Measurements from ENCODE around the gene RPP40. TPM values are rescaled to one million over a fixed set of nuclear protein-coding genes. Genes with fewer than 3 reads are reported as not detected.
"Not testable (repeated sequence)": the region's sequence is repeated elsewhere in the genome, so short reads cannot be mapped to it uniquely, and the experiment has no call there.

Gene RPP40
- total RNA-seq, 3 donors from 2014 or later (not counting 1 experiment from before 2014, with no cell fraction given) = 1.3 to 1.7 (median 1.3) TPM

GRCh38 chr6:5006222-5006621 is 2.4 kb upstream of the RPP40 start:
- ATAC-seq (no peak), DNase-seq (no peak)
- Histone ChIP-seq H3K4me3 (ENCODE audit: low read length) (no peak overlapping the region), H3K36me3 (ENCODE audit: control insufficient read depth, insufficient read depth, low read length) (no peaks in the 10 kb centered on the region), H3K27me3 (ENCODE audit: control insufficient read depth, insufficient read depth, low read length) (no peaks in the 10 kb centered on the region), H3K9me3 (ENCODE audit: control insufficient read depth, insufficient read depth, low read length) (no peaks in the 10 kb centered on the region), H3K27ac (ENCODE audit: low read length) (no peak overlapping the region), H3K4me1 (ENCODE audit: control insufficient read depth, insufficient read depth, low read length) (peaks cover 12% of the 10 kb centered on the region)
- intact Hi-C loops (cut with micrococcal nuclease) = no loop called here
- Mint-ChIP-seq H3K36me3 (no peaks in the 10 kb centered on the region), H3K27me3 (ENCODE audit: low read depth in 2 of 2) (peaks cover 0 to 2% of the 10 kb centered on the region in 2 donors), H3K4me1 (peaks cover 14 to 16% of the 10 kb centered on the region in 2 donors), H3K4me3 (peak overlapping the region; percentile 36), H3K27ac (no peak overlapping the region), H3K9me3 (no peaks in the 10 kb centered on the region)
- TF ChIP-seq CTCF (IDR thresholded peaks at IDR 0.05) = no peak
- WGBS (ENCODE audit: insufficient coverage) = 97% methylated on average over 6 of the region's 6 CpGs

DNA sequence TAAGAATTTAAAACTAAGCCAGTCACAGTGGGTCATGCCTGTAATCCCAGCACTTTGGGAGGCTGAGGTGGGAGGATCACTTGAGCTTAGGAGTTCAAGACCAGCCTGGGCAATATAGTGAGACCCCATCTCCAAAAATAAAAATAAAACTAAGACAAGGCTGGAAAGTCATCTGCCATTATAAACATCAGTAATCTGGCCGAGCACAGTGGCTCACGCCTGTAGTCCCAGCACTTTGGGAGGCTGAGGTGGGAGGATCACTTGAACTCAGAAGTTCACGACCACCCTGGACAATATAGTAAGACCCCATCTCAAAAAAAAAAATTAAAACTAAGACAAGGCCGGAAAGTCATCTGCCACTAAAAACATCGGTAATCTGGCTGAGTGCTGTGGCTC is 1.2 kb upstream of the RPP40 start:
- H3K36me3 Mint-ChIP-seq; H3K4me3 ChIP-seq (ENCODE audit: low read length); H3K27me3 Mint-ChIP-seq (ENCODE audit: low read depth in 2 of 2); H3K9me3 ChIP-seq (ENCODE audit: control insufficient read depth, insufficient read depth, low read length); intact Hi-C loops (cut with micrococcal nuclease); H3K4me3 Mint-ChIP-seq; H3K9me3 Mint-ChIP-seq; H3K27ac ChIP-seq (ENCODE audit: low read length); H3K27me3 ChIP-seq (ENCODE audit: control insufficient read depth, insufficient read depth, low read length); DNase-seq; ATAC-seq; H3K36me3 ChIP-seq (ENCODE audit: control insufficient read depth, insufficient read depth, low read length): not testable (repeated sequence)
- H3K4me1 ChIP-seq (ENCODE audit: control insufficient read depth, insufficient read depth, low read length) = peaks cover 12% of the 10 kb centered on the region
- WGBS (ENCODE audit: insufficient coverage) = 100% methylated on average over 5 of the region's 5 CpGs
- Mint-ChIP-seq H3K27ac (peak overlapping the region; percentile 86 to 92), H3K4me1 (peaks cover 14 to 16% of the 10 kb centered on the region in 2 donors)

DNA sequence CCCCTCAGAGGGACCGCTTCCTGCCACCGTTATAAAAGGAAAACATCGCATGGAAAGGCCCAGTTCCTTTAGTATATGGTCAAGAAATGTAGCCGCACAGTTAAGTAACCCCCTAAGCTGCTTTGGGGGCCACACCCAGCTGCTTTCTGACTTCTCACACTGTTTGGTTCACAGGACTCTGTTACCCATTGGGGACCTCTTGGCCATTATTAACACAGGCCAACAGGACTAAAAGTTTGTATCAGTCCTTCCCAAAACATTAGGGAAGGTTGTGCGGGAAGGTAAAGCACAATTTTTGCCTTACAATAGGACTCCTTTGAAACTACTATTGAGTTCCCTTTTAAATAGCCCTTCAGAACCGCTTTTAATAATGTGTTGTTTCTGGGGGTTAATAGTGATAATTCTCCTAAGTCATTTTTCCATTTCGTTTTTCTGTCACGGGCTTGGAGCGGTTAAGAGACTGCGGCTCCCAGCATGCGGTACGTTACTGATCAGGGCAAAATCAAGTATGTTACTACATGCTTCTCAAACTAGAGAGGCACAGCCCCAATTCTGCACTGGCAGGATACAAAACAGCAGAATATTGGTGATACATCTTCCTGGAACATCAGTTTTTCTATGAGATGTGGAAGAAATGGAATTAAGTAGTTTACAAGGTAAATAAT is 668 bp upstream of the RPP40 start:
- H3K27me3 ChIP-seq (ENCODE audit: control insufficient read depth, insufficient read depth, low read length) = no peaks in the 10 kb centered on the region
- H3K9me3 ChIP-seq (ENCODE audit: control insufficient read depth, insufficient read depth, low read length) = no peaks in the 10 kb centered on the region
- Mint-ChIP-seq H3K27me3 (ENCODE audit: low read depth in 2 of 2) (no peaks in the 10 kb centered on the region), H3K4me3 (peak overlapping the region; percentile 92), H3K36me3 (no peaks in the 10 kb centered on the region), H3K9me3 (no peaks in the 10 kb centered on the region), H3K4me1 (peaks cover 14 to 16% of the 10 kb centered on the region in 2 donors), H3K27ac (peak overlapping the region; percentile 86 to 92)
- DNase-seq = no peak
- WGBS (ENCODE audit: insufficient coverage) = 57% methylated on average over 11 of the region's 12 CpGs
- ATAC-seq = no peak
- intact Hi-C loops (cut with micrococcal nuclease) = loop anchor here (5.0 kb wide), 1 partner anchor 227 kb away; the partner anchor contains the start of gene CDYL
- H3K4me1 ChIP-seq (ENCODE audit: control insufficient read depth, insufficient read depth, low read length) = peaks cover 12% of the 10 kb centered on the region
- TF ChIP-seq CTCF (IDR thresholded peaks at IDR 0.05) = no peak
- no peaks in the 10 kb centered on the region for H3K36me3 ChIP-seq (ENCODE audit: control insufficient read depth, insufficient read depth, low read length)
- peak overlapping the region; percentile 73 for H3K4me3 ChIP-seq (ENCODE audit: low read length)
- peak overlapping the region; percentile 74 for H3K27ac ChIP-seq (ENCODE audit: low read length)

DNA sequence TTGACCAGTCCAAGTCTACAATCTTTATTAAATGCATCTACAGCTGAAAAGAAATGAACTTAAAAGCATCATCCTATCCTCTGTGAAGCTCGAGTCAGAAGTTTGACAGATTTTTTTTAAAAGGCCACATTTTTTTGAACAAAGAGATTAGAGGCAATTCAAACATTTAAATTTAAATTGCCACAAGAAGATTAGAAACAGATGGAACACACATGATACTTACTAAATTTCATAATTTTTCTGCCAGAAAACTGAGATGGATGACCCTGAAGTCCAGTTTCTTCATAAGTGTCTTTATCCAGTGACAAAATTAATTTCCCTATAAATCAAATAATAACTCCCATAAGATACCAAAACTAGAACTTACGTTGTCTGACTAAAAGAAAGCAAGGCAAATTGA is 4.3 kb downstream of the RPP40 start:
- Mint-ChIP-seq H3K27ac (no peak overlapping the region), H3K36me3 (peaks cover 7% of the 10 kb centered on the region), H3K9me3 (no peaks in the 10 kb centered on the region), H3K4me1 (peaks cover 13 to 14% of the 10 kb centered on the region in 2 donors), H3K4me3 (no peak overlapping the region), H3K27me3 (ENCODE audit: low read depth in 2 of 2) (no peaks in the 10 kb centered on the region)
- Histone ChIP-seq H3K9me3 (ENCODE audit: control insufficient read depth, insufficient read depth, low read length) (no peaks in the 10 kb centered on the region), H3K36me3 (ENCODE audit: control insufficient read depth, insufficient read depth, low read length) (peaks cover 9% of the 10 kb centered on the region), H3K27me3 (ENCODE audit: control insufficient read depth, insufficient read depth, low read length) (no peaks in the 10 kb centered on the region), H3K27ac (ENCODE audit: low read length) (no peak overlapping the region), H3K4me3 (ENCODE audit: low read length) (no peak overlapping the region), H3K4me1 (ENCODE audit: control insufficient read depth, insufficient read depth, low read length) (peaks cover 12% of the 10 kb centered on the region)
- WGBS (ENCODE audit: insufficient coverage) = 67% methylated on average over 1 of the region's 2 CpGs
- ATAC-seq = no peak
- no peak for TF ChIP-seq CTCF (IDR thresholded peaks at IDR 0.05)
- no peak for DNase-seq
- intact Hi-C loops (cut with micrococcal nuclease) = no loop called here

All from natural killer cell (primary cell).